CD4-positive, alpha-beta T cell treated with Interleukin-21 for 1 hour (primary cell): ENCODE data around the gene CARD11.

Source experiments
- DNase-seq: peaks from one replicate; pipeline ENCODE4 v3.0.0-alpha.2; 2020

Gene CARD11

GRCh38 chr7:2937701-2938513, 105.8 kb downstream of the CARD11 start:
- DNase-seq = no peak

- DNase-seq = no peak
Observed at GRCh38 chr7:2936891-2937580, 106.6 kb downstream of the CARD11 start.

DNA sequence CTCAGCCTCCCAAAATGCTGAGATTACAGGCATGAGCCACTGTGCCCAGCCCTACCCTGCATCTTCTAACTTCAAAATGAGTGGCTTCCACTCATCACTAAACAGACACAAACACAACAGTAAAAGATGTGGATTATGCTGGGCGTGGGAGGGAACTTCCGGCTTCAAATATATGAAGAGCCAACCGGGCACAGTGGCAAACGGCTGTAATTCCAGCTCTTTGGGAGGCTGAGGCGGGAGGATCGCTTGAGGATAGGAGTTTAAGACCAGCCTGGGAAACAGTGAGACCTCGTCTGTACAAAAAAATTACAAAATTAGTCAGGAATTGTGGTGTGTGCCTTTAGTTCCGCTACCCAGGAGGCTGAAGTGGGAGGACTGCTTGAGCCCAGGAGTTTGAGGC, 107.4 kb downstream of the CARD11 start:
- no peak for DNase-seq

GRCh38 chr7:2934984-2935740, 108.5 kb downstream of the CARD11 start:
- DNase-seq = no peak

DNA sequence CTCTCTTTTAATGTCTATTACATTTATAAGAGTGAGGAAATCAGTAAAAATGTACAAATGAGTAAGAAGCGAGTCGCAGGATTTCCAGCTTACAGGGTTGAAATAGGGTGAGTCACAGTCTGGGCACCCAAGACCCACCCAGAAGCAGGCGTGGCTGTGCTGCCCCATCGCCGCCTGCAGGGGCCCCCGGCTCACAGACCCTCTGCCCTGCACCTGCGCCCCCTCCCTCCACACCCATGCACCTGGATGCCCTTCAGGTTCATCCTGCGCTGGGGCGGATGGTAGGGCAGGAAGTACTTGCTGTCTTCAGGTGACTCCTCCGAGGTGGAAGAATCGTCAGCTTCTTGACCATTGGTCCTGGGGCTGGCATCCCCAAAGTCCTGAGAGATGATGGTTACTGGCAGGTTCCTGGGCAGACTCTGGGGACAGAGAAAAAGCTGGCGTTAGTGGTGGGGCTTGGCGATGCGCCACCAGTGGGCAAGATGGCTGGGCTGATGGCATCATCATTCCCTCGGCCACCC, 109.4 kb downstream of the CARD11 start:
- DNase-seq = no peak

DNA sequence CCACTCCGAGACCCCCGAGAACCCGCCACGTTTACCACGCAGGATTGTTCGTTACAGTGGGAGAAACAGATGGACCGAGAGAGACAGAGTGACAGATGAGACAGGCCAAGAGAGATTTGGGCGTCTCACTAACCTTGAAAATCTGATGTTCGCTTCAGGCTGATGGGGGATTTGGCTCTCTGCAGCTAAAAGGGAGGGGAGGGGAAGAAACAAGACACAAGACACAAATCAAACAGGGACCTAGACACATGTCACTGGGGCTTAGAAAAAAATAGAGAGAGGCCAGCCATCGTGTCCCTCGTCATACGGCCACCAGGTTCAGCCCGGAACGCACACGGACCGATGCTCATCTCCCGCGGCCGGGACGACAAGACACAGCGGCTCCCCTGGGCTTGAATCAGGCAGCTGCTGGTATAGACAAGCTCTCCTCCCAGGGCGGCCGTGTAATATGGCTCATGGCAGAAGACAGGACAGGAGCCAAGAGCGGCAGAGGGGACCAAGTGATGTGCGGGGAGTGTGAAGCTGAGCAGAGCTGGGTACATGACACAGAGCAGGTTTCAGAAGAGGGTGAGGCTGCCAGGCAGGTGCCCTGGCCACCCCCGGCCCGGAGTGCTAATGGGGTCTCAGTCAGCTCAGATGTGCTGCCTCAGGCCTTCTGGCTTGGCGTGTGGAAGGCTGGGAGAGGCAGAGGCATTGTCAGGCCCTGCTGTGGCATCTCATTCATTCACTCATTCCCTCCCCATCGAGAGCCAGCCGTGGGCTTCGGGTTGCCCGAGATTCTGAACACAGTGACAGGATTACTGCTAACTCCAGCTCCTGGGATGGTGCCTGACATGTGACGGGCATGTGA, 111.0 kb downstream of the CARD11 start:
- DNase-seq = no peak

DNA sequence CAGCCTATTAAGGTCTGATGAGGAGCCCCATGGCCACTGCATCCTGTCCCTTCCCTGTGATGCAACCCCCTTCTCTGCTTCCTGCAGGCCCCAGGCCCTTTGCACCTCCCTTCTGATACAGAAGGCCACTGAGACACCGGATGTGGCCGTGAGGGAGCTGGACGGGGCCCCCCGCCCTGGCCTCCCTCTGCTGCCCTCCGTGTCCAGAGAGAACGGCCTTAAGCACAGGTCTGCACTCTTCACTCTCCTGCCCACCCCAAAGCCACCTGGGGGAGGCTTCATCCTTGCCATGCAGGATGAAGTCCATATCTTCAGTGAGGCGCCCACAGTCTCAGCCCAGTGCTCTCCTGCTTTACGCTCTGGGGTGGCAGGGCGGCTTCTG, 112.6 kb downstream of the CARD11 start:
- no peak for DNase-seq

DNA sequence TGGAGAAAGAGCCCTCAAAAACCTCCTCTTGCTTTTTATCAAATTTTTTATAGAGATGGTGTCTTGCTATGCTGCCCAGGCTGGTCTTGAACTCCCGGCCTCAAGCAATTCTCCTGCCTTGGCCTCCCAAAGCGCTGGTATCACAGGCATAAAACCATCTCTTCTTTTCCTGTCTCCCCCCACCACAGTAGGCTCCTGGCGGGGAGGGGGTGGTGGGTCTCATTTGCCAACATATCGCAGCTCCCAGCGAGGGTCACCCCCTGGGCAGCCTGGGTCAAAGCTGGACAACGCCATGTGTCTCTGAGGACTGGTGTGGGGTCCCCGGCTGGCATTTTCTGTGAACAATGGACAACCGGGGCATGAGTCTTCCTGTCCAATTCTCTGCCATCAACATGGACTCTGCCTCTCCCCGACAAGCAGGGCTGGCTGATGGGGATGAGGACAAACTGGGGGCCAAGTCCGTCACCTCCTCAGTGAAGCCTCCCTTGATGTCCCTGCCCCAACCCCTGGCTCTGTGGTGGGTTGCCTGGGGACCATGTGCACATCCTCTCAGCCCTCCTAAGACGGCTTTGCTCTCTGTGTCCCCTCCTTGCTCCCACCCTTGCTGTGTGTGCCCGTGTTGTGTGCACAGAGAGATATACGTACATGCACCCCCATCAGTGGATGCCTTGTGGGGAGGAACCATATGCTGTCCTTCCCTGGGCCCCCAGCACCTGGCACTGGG, 113.2 kb downstream of the CARD11 start:
- no peak for DNase-seq

DNA sequence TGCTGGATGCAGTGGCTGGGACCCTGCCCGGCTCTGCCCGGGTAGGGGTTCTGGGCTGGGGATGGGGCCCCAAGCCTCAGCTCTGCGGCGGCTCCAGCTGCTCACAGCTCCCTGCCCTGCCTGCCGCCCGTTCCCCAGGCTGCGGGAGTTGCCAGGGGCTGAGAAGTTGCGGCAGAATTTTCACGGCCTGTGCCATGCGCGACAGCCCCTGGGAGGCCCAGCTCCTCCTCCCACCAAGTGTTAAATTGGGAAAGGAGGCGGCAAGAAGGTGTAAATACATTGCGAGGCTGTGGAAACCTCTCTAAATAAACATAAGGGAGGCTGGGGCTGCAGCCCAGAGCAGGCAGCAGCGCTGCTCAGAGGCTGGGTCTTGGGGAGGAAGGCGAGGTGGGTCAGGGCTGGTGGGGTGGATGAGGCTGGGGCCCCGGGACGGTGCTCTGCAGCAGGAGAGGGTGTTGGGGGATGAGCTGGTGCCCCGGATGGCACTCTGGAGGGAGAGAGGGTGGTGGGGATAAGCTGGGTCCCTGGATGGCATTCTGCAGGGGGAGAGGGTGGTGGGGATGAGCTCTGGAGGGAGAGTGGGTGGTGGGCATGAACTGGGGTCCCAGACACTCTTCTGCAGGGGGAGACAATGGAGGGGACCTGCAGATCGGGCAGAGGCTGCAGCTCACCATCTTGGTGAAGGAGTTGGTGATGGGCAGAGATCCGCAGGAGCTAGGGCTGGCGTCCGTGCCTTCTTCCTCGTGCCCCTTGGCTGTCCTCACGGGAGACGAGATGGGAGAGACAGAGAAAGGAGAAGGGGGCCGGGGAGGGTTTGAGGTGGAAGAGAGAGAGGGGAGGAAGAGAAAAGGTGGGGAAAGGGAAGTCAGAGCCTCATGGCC, 114.1 kb downstream of the CARD11 start:
- no peak for DNase-seq

GRCh38 chr7:2928613-2929311, 114.9 kb downstream of the CARD11 start:
- DNase-seq = no peak

- no peak for DNase-seq
Observed at GRCh38 chr7:2928256-2928612, 115.4 kb downstream of the CARD11 start.

DNA sequence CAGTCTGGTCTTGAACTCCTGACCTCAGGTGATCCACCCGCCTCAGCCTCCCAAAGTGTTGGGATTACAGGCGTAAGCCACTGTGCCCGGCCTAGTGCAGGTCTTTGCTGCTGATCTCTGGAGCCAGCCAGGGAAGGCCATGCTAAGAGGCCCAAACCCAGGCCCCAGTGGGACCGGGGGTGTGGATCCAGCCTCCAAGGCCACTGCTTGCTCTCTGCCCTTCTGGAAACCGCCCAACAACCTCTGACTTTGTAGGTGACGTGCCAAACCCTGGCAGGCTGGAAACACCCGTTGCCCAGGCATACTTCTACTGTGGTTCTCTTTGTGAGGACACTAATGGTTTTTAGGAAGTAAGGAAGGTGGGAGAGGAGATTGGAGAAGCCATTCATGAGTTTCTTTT, 116.1 kb downstream of the CARD11 start:
- DNase-seq = no peak

DNA sequence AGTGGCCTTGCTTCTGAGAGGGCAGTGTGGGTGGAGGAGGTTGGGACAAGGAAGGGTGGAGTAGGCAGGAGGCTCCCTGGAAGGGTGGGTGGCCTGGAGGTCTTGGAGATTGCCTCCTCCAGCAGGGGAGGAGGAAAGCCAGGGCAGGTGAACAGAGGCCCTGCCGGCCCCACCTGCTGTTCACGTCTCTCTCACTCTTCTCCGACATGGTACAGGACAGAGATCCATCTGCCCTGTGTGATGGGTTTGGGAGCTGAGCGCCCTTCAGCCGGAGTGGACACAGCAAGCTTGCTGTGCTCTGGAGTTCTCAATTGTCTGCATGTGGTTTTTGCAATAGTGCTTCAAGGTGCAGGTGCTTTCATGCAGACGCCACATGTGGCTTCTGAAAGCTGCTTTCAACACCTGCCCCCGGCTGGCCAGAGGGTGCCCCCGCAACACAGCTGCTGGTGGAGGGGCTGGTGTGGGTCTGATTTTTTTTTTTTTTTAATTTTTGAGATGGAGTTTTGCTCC, 116.7 kb downstream of the CARD11 start:
- no peak for DNase-seq

DNA sequence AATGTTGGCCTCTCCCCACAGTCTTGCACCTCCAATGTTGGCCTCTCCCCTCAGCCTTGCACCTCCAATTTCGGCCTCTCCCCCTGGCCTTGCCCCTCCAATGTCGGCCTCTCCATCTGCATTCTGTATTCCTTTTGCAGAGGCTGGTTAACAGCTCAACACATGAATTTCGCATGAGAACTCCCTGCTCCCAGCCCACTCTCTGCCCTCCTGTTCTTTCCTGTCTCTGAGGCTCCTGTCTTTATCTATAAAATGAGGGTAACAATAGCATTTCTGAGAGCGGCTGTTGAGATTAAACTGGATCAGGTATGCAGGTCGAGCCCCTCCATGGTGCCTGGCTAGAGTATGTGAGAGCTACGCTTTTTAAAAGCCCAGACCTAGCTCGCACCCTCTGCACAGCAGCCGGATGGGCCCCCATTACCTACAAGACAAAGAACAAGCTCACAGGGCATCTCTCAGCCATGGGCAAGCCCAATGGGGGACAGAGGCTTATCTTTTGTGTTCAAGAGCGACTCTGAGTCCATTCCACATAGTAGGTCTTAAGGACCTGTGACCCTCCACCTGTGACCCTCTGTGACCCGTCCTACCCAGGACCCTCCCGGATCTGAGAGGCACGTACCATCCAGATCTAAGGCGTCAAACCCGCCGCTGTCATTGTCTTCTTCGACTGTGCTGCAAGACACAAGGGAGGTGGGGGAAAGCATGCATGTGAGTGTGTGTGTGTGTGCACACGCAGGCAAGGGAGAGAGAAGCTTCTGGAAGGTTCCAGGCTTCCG, 117.4 kb downstream of the CARD11 start:
- DNase-seq = no peak

DNA sequence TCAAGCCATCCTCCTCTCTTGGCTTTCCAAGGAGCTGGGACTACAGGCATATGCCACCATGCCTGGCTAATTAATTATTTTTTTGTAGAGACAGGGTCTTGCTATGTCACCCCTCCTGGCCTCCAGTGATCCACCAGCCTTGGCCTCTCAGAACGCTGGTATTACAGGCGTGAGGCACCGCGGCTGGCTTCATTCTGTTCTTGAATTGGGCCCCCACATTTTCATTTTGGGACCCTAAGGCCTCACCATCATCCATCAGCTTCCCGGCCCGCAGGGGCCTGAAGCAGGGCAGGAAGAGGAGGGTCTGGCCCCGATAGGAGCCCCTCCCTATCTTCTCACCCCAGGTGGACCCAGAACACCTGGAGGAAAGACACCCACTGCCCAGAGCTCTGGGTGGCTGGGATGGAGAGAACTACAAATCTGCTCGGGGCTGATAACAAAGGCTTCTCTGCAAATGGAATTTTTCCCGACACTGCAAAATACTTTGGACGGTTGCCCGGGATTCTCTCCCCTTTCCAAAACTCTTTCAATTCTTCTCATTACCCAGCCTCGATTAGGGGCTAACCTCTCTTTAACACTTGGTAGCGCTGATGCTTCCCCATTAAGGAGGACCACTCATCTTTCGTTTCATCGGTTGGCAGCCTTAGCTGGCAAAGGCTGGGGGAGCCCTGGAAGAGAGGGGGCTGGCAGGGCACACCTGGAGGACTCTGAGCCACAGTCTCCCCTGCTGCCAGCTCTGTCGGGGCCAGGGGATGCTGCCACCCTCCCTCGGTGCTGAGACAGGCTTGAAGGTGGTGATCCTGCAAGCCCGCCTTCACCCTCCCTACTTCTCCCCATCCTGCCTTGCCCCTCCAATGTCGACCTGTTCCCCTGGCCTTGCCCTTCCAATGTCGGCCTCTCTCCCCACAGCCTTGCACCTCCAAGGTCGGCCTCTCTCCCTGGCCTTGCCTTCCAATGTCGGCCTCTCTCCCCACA, 118.5 kb downstream of the CARD11 start:
- DNase-seq = no peak

GRCh38 chr7:2923886-2924574, 119.6 kb downstream of the CARD11 start:
- DNase-seq = no peak

DNA sequence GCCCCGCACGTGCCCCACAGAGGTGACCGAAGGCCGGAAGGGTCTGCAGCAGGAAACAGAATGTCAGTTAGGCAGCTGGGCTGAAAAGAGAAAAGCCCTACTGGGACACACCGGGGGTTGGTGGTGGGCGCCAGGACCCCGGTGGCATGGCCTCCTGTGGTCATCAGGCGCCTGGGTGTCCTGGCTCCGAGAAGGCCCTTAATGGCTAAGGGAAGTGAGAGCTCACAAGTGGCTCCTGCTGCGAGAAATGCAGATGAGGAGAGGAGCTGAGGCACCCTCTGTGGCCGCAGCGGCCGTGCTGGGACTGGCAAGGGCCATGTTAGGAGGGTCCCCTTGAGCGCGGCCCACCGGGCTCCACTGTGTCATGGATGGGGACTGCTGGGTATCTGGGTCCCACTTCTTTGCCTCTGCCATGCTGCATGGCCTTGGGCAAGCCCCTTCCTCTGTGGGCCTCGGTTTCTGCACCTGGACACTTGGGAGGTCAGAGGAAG, 120.3 kb downstream of the CARD11 start:
- DNase-seq = no peak
